A549 treated with AZD9567 at 1 μM for 4 hours (cell line): ENCODE data around the gene CD300LD. TPM values are rescaled to one million over a fixed set of nuclear protein-coding genes. Genes with fewer than 3 reads are reported as not detected.

ENCODE experiments used
- total RNA-seq: library from RNA; stranded (reverse); fragments of 200-300 nt; extraction: Qiagen RNA extraction; gene quantifications from 5 replicates; pipeline ENCODE4 v1.2.3, GENCODE V29; 2022; ENCODE audit not compliant: insufficient read depth

CD300LD gene
- not detected in 5 replicates for total RNA-seq

GRCh38 chr17:74592087-74592990, at the start of gene CD300LD:
Gene CD300LD (minus strand): TSS chr17:74592283. CDS start chr17:74592202, 81 bp downstream.

GRCh38 chr17:74623693-74624093, 31.6 kb upstream of the CD300LD start, which contains the start of gene CD300E:
Gene CD300E (minus strand): TSS chr17:74623738. CDS start chr17:74623621, 117 bp downstream.

GRCh38 chr17:74567397-74567796, 24.7 kb downstream of the CD300LD start, which contains the start of gene CD300H:
Gene CD300H (minus strand): TSS chr17:74567509.

DNA sequence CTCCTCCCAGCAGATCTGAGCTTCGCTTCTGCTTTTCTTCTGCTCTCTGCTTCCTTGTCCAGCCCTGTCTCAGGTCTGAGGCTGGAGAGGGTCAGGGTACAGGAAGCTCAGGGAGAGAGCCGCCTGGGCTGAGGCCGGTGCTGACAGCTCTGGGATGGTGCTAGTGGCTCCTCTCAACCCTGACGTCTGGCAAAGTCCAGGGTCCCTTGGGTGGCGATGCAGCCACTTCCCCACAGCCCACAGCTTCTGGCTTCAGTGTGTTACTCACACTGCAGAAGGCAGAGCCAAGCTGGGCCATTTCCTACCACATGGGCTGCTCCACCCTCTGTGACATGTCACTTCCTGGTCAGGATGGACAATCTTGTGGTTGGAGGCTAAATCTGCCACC, 46.2 kb downstream of the CD300LD start, which contains the start of gene CD300C:
Gene CD300C (minus strand): TSS at position 273 of the 388 bp plus-strand sequence. CDS start 333 bp downstream, outside the sequence.

DNA sequence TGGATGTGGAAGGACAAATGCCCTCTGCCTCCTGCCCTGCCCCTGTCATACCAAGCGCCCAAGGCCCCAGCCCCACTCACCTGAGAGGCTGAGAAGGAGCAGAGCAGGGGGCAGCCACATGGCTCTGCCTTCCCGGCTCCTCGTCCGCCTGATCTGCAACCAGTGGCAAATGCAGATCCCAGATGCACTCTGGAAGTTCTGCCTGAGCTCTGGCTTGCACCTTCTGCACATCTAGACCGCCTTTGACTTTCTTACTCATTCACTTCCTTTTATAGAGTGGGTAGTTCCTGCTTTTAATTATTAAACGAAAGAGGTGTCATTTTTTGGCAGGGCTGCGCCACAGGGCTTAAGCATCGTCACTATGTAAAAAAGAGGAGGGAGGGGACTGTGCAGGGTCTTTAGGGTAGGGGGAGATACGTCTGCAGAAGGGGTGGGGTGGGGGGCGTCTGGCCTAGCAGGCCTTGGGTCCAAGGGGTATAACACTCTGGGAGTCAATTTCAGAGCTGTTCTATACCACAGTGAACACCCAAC, 60.8 kb downstream of the CD300LD start, which contains the start of gene CD300LB:
Gene CD300LB (minus strand): TSS at position 245 of the 531 bp plus-strand sequence. CDS start 125 bp downstream, at position 120.

Other genes starting within 250 kb of the CD300LD start
- 0.08 TPM in 1 of 5 replicates, not detected in the others for gene BTBD17, start 230.4 kb downstream of the CD300LD start, total RNA-seq
- gene GPR142, start 224.8 kb downstream of the CD300LD start, total RNA-seq = not detected in 5 replicates
- gene GPRC5C, start 160.2 kb downstream of the CD300LD start, total RNA-seq = 30.9 to 57.7 TPM (median 51.7 TPM) in 5 replicates
- 0.09 to 0.15 TPM in 2 of 5 replicates, not detected in the others for gene CD300A, start 125.6 kb downstream of the CD300LD start, total RNA-seq
- gene CD300LB, start 60.8 kb downstream of the CD300LD start, total RNA-seq = 0.05 to 0.12 TPM (median 0.07 TPM) in 4 of 5 replicates, not detected in the other
- gene CD300C, start 46.2 kb downstream of the CD300LD start, total RNA-seq = 0.13 to 0.19 TPM (median 0.16 TPM) in 4 of 5 replicates, not detected in the other
- gene CD300H, start 24.8 kb downstream of the CD300LD start, total RNA-seq = 0.39 to 0.70 TPM (median 0.45 TPM) in 4 of 5 replicates, not detected in the other
- gene CD300E, start 31.5 kb upstream of the CD300LD start, total RNA-seq = not detected in 5 replicates
- not detected in 5 replicates for gene CD300LF, start 120.6 kb upstream of the CD300LD start, total RNA-seq
- 0.79 to 1.5 TPM (median 1.1 TPM) in 4 of 5 replicates, not detected in the other for gene RAB37, start 145.0 kb upstream of the CD300LD start, total RNA-seq
- 46.1 to 57.7 TPM (median 49.1 TPM) in 5 replicates for gene NHERF1, start 156.3 kb upstream of the CD300LD start, total RNA-seq
- 53.1 to 62.5 TPM (median 56.5 TPM) in 5 replicates for gene NAT9, start 184.1 kb upstream of the CD300LD start, total RNA-seq